Esophagus mucosa (tissue), 1 donor: ENCODE results near the gene SLC9C1. TPM values are rescaled to one million over a fixed set of nuclear protein-coding genes. Genes with fewer than 3 reads are reported as not detected.

ENCODE experiments used
- ATAC-seq: fragments of 200-7000 bp; cut with Tn5 transposase; one replicate; pipeline ENCODE4 v1.9.1; 2020
- total RNA-seq: library from RNA; stranded (reverse); gene quantifications from one replicate; pipeline ENCODE4 v1.2.4, GENCODE V29; 2023
- donor health status: DM: yes; HTN: yes; CAD: no.

SLC9C1 gene
- total RNA-seq, 1 donor from 2014 or later, result not detected

- no peak for ATAC-seq
Observed at GRCh38 chr3:112104774-112105173, 189.2 kb downstream of the SLC9C1 start.

DNA sequence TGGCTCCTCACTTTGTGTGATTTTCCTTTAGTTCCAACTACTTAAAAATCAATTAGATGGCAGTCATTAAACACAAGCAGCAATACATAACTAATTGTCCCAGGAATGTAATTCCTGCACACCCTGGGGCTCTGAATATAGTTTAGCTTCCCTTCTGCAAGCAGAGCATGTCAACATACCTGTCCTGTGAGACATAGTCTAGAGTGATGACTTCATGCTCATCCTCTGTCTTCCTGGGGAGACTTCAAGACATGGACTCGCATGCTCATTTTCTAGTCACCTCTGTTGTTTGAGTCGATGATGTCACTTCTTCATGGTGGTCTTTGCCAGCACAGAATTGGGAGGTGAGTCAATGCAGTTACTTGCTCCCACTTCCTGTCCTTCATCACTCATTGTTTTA lies 192.1 kb downstream of the SLC9C1 start:
- ATAC-seq, result peak; percentile 50

DNA sequence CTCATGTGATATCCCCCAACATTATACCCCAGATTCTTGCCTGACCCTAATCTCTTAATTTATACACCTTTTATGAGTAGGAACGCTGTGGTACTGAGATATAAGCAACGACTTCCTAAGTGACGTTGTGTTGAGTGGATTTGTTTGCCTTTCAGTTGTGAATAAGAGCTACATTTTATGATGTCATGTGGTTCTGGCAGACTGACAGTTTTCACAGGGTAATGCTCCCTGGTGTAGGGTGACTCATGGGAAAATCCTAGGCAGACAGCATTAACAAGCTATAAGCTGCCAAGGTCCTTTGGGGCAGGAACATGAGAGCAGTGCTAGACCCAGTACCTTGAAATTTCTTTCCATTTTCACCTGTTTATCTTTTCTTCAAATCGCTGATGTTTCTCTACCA lies 196.6 kb downstream of the SLC9C1 start:
- peak; percentile 98 for ATAC-seq

DNA sequence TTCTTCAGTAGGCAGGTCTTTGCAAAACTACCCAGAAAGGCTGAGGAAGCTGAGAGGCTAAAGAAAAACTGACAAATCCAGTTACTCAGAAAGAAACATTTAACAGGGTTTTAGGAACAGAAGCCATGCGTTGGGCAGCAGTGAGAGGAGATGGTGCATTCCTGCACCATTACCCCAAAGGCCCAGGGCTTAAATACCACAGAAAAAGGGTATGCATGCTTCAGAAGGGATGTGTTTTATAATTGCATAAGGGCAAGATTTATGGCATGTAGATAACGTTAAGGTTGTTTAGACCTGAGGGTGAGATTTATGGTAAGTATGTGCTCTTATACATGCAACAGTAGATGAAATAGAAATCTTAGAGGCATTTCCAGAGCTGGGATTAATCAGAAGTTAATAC lies 197.8 kb downstream of the SLC9C1 start:
- ATAC-seq, result no peak

DNA sequence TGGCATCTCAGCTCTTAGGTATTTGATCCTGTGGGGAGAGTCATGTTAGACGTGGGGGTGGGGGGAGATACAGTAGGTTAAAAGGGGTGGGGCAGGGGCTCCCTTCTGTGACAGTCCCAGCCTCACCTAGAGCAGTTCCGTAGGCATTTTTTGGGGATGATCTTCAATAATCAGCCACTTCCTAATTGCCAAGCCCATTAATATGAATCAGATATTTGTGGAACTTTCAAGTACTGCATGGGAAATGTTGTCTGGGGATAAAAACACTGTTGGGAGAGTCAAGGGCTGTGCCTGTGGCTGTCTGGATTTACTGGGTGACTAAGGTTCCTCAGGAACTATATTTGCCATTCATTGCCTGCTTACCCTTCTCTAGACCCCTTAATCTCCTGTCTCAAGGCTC lies 198.3 kb downstream of the SLC9C1 start:
- no peak for ATAC-seq

- ATAC-seq, result no peak
Observed at GRCh38 chr3:112093180-112093522, 200.9 kb downstream of the SLC9C1 start.

GRCh38 chr3:112092496-112093179 lies 201.4 kb downstream of the SLC9C1 start:
- ATAC-seq, result no peak

GRCh38 chr3:112090887-112091586 lies 203.0 kb downstream of the SLC9C1 start:
- no peak for ATAC-seq

Other genes with a start within 250 kb of the SLC9C1 start
- gene C3orf52, start 207.8 kb downstream of the SLC9C1 start, total RNA-seq, result 3.3 TPM
- 1.1 TPM for gene GCSAM, start 161.0 kb downstream of the SLC9C1 start, total RNA-seq
- 1.1 TPM for gene CD200, start 38.9 kb upstream of the SLC9C1 start, total RNA-seq
- gene BTLA, start 205.3 kb upstream of the SLC9C1 start, total RNA-seq, result 0.44 TPM